ENCODE results near the gene TMPRSS6. TPM values are rescaled to one million over a fixed set of nuclear protein-coding genes. Genes with fewer than 3 reads are reported as not detected.

TMPRSS6 gene
- total and polyA plus RNA-seq, 2 of the 13 experiments (the other 11 are each of a cell fraction or from before 2014, with no cell fraction given), result 4.2 to 4.8 TPM

- TF ChIP-seq ATF4 (CRISPR knock-in tag; IDR thresholded peaks at IDR 0.05), result peak in 1 of 2 experiments; percentile 78; a peak in 2 of 4 replicates
- 0 out of 4 replicates have a peak, but pooled peaks of 1 of the 2 experiments have one; percentile 3 for TF ChIP-seq EP300 (IDR thresholded peaks at IDR 0.05; ENCODE audit: low read depth in 2 of 2, low read length in 2 of 2)
- no peak for TF ChIP-seq EP300 (CRISPR knock-in tag; IDR thresholded peaks at IDR 0.05; ENCODE audit: borderline replicate concordance)
- peak; percentile 12; the same call in 1 of the 2 replicates for TF ChIP-seq ARID5B (CRISPR knock-in tag; IDR thresholded peaks at IDR 0.05)
- TF ChIP-seq RXRA (CRISPR knock-in tag; IDR thresholded peaks at IDR 0.05), result peak; percentile 40; the same call in 1 of the 2 replicates
- 0 out of 2 replicates have a peak, but pooled peaks have one; percentile 56 for TF ChIP-seq HHEX (CRISPR knock-in tag; IDR thresholded peaks at IDR 0.05)
- TF ChIP-seq SIX1 (CRISPR knock-in tag; IDR thresholded peaks at IDR 0.05; ENCODE audit: borderline replicate concordance), result peak; percentile 82; the same call in 1 of the 2 replicates
- TF ChIP-seq ZNF446 (CRISPR knock-in tag; IDR thresholded peaks at IDR 0.05), result no peak
- peak; percentile 38; the same call in 1 of the 2 replicates for TF ChIP-seq PHF21A (CRISPR knock-in tag; IDR thresholded peaks at IDR 0.05)
- TF ChIP-seq FOXA1 (IDR thresholded peaks at IDR 0.05), result no peak
- TF ChIP-seq FOXA1 (CRISPR knock-in tag; IDR thresholded peaks at IDR 0.05), result peak; percentile 72
- peak; percentile 77 for TF ChIP-seq FOXA3 (CRISPR knock-in tag; IDR thresholded peaks at IDR 0.05)
- peak; percentile 35; the same call in 1 of the 2 replicates for TF ChIP-seq RERE (CRISPR knock-in tag; IDR thresholded peaks at IDR 0.05; ENCODE audit: low read depth)
- TF ChIP-seq ZGPAT (CRISPR knock-in tag; IDR thresholded peaks at IDR 0.05), result 0 out of 2 replicates have a peak, but pooled peaks have one; percentile 1
- TF ChIP-seq, protein P1, sequence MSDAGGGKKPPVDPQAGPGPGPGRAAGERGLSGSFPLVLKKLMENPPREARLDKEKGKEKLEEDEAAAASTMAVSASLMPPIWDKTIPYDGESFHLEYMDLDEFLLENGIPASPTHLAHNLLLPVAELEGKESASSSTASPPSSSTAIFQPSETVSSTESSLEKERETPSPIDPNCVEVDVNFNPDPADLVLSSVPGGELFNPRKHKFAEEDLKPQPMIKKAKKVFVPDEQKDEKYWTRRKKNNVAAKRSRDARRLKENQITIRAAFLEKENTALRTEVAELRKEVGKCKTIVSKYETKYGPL (CRISPR knock-in tag; IDR thresholded peaks at IDR 0.05), result peak; percentile 61; the same call in 1 of the 2 replicates
Measured at GRCh38 chr22:37044634-37045625, 64.6 kb downstream of the TMPRSS6 start (continued).
